PC-3 (cell line): ENCODE measurements around the gene LSR. TPM values are rescaled to one million over a fixed set of nuclear protein-coding genes. Genes with fewer than 3 reads are reported as not detected.

Source experiments
- ATAC-seq: fragments of 200-7000 bp; cut with Tn5 transposase; 2 replicates; pipeline ENCODE4 v1.9.1; 2020; ENCODE audit warnings: mild to moderate bottlenecking, moderate library complexity
- BruUV-seq: library from RNA; stranded (reverse); fragments of 400-500 nt; replicated peaks from 2 replicates; lab custom pipeline; 2021; lab: Mats Ljungman, UMichigan
- CTCF ChIA-PET: fragments of 300-600 bp; sonication (Branson Sonifier 250); formaldehyde crosslinking; loops from one replicate; lab custom pipeline; 2022; ENCODE audit warnings: antibody characterized with exemption; lab: Charles Lee
- POLR2A ChIA-PET: fragments of 300-600 bp; sonication (Branson Sonifier 250); formaldehyde crosslinking; loops from one replicate; lab custom pipeline; 2022; ENCODE audit warnings: antibody characterized with exemption; ENCODE audit not compliant: unreplicated experiment; lab: Charles Lee
- DNase-seq: peaks from one replicate; pipeline ENCODE4 v3.0.0-alpha.2; 2015
- H2AFZ ChIP-seq: fragments of 300-600 bp; sonication (generic); 2 replicates; pipeline ENCODE4 v1.6.0; 2016; ENCODE audit warnings: antibody characterized with exemption, low read length
- H3F3A ChIP-seq: fragments of 300-600 bp; sonication (generic); one replicate; pipeline ENCODE4 v1.6.0; 2017; ENCODE audit warnings: antibody characterized with exemption, low read length, control low read depth, mild to moderate bottlenecking; ENCODE audit not compliant: unreplicated experiment
- H3K27ac ChIP-seq: fragments of 300-600 bp; sonication (generic); 2 replicates; pipeline ENCODE4 v1.5.1; 2016; ENCODE audit warnings: mild to moderate bottlenecking, low read length
- H3K27me3 ChIP-seq: fragments of 300-600 bp; sonication (generic); 2 replicates; pipeline ENCODE4 v1.6.1; 2016; ENCODE audit warnings: low read length, mixed read lengths
- H3K36me3 ChIP-seq: fragments of 300-600 bp; sonication (generic); 2 replicates; pipeline ENCODE4 v1.6.1; 2016; ENCODE audit warnings: low read depth, mixed run types, low read length, mixed read lengths
- H3K4me1 ChIP-seq: fragments of 300-600 bp; sonication (generic); 2 replicates; pipeline ENCODE4 v1.5.1; 2016; ENCODE audit warnings: low read length; ENCODE audit not compliant: insufficient read depth
- H3K4me2 ChIP-seq: fragments of 300-600 bp; sonication (generic); 2 replicates; pipeline ENCODE4 v1.6.0; 2016; ENCODE audit warnings: low read length
- H3K4me3 ChIP-seq: fragments of 300-600 bp; sonication (generic); 2 replicates; pipeline ENCODE4 v1.5.1; 2016; ENCODE audit warnings: mild to moderate bottlenecking, low read length, mixed read lengths
- H3K79me2 ChIP-seq: fragments of 300-600 bp; sonication (generic); 2 replicates; pipeline ENCODE4 v1.6.1; 2017; ENCODE audit warnings: low read length, mixed read lengths
- H3K9ac ChIP-seq: fragments of 300-600 bp; sonication (generic); 2 replicates; pipeline ENCODE4 v1.6.0; 2016; ENCODE audit warnings: mild to moderate bottlenecking, low read length
- H3K9me2 ChIP-seq: fragments of 300-600 bp; sonication (generic); replicated peaks from 2 replicates; pipeline ENCODE4 v1.6.1; 2016; ENCODE audit warnings: mixed run types, low read length, mixed read lengths
- H3K9me3 ChIP-seq: fragments of 300-600 bp; sonication (generic); 2 replicates; pipeline ENCODE4 v1.6.1; 2016; ENCODE audit warnings: low read length, mixed read lengths
- H4K20me1 ChIP-seq: fragments of 300-600 bp; sonication (generic); 2 replicates; pipeline ENCODE4 v1.6.1; 2016; ENCODE audit warnings: low read length, mixed read lengths
- CTCF ChIP-seq: fragments of 300-600 bp; sonication (generic); conservative IDR thresholded peaks from 2 replicates; pipeline ENCODE4 v1.5.1; 2017; ENCODE audit warnings: antibody characterized with exemption, low read depth, mild to moderate bottlenecking, low read length
- EZH2 ChIP-seq: fragments of 300-600 bp; sonication (generic); IDR thresholded peaks from one replicate; pipeline ENCODE4 v1.6.1; 2017; ENCODE audit warnings: antibody characterized with exemption, mild to moderate bottlenecking, low read length; ENCODE audit not compliant: unreplicated experiment
- EZH2phosphoT487 ChIP-seq: fragments of 300-600 bp; sonication (generic); IDR thresholded peaks from 2 replicates; pipeline ENCODE4 v1.6.1; 2018; ENCODE audit warnings: mild to moderate bottlenecking, antibody characterized with exemption, low read length, borderline replicate concordance
- intact Hi-C: fragments of 100-400 bp; cut with micrococcal nuclease; formaldehyde crosslinking; loops from 2 replicates; pipeline ENCODE4 v1.9.0; 2023
- total RNA-seq: library from RNA; depleted of rRNA; stranded (reverse); fragments of >200 nt; gene quantifications from 2 replicates; pipeline ENCODE4 v1.2.3, GENCODE V29; 2014

LSR gene
- total RNA-seq, 1 experiment from 2014 or later, result 91.0 TPM

GRCh38 chr19:35305181-35305580 is 56.4 kb downstream of the LSR start:
- Histone ChIP-seq H3F3A (no peaks in the 10 kb centered on the region), H3K27me3 (no peaks in the 10 kb centered on the region), H3K27ac (no peak overlapping the region), H2AFZ (no peak overlapping the region), H3K36me3 (no peaks in the 10 kb centered on the region), H3K9ac (no peak overlapping the region), H3K79me2 (no peaks in the 10 kb centered on the region), H3K4me2 (no peak overlapping the region), H3K4me3 (no peak overlapping the region), H3K9me2 (no peaks in the 10 kb centered on the region), H3K9me3 (no peaks in the 10 kb centered on the region), H3K4me1 (no peaks in the 10 kb centered on the region), H4K20me1 (no peaks in the 10 kb centered on the region)
- CTCF ChIA-PET, result no interaction called here
- POLR2A ChIA-PET, result no interaction called here
- no TSS peak for BruUV-seq
- TF ChIP-seq EZH2phosphoT487 (no peak), EZH2 (no peak), CTCF (no peak)
- no peak for DNase-seq
- no peak for ATAC-seq
- intact Hi-C loops, result no loop called here

- Histone ChIP-seq H3K9ac (no peak overlapping the region), H2AFZ (no peak overlapping the region), H3K4me3 (no peak overlapping the region), H4K20me1 (no peaks in the 10 kb centered on the region), H3K79me2 (no peaks in the 10 kb centered on the region), H3K27ac (no peak overlapping the region), H3K4me1 (no peaks in the 10 kb centered on the region), H3K9me3 (no peaks in the 10 kb centered on the region), H3K4me2 (no peak overlapping the region), H3K9me2 (no peaks in the 10 kb centered on the region), H3F3A (no peaks in the 10 kb centered on the region), H3K27me3 (no peaks in the 10 kb centered on the region), H3K36me3 (no peaks in the 10 kb centered on the region)
- CTCF ChIA-PET, result no interaction called here
- 0 out of 2 replicates have a peak, but pooled peaks have one; percentile 31 for ATAC-seq
- intact Hi-C loops, result no loop called here
- POLR2A ChIA-PET, result interaction anchor here (0.6 kb wide), 1 partner anchor 12 kb away, joined by 3 read pairs; no protein-coding TSS in a partner anchor
- DNase-seq, result peak; percentile 50
- TF ChIP-seq EZH2phosphoT487, result no peak
- peak; percentile 43 for TF ChIP-seq CTCF
- no peak for TF ChIP-seq EZH2
- BruUV-seq, result no TSS peak
Observed at GRCh38 chr19:35306473-35307246, 57.9 kb downstream of the LSR start.

GRCh38 chr19:35307931-35308330 is 59.1 kb downstream of the LSR start:
- H3K9me2 ChIP-seq, result no peaks in the 10 kb centered on the region
- no peaks in the 10 kb centered on the region for H3K27me3 ChIP-seq
- ATAC-seq (no peak), DNase-seq (no peak)
- H4K20me1 ChIP-seq, result no peaks in the 10 kb centered on the region
- H2AFZ ChIP-seq, result no peak overlapping the region
- H3K9me3 ChIP-seq, result no peaks in the 10 kb centered on the region
- intact Hi-C loops, result no loop called here
- H3K4me2 ChIP-seq, result no peak overlapping the region
- H3F3A ChIP-seq, result no peaks in the 10 kb centered on the region
- TF ChIP-seq CTCF (no peak), EZH2phosphoT487 (no peak), EZH2 (no peak)
- no peaks in the 10 kb centered on the region for H3K36me3 ChIP-seq
- H3K9ac ChIP-seq, result no peak overlapping the region
- no peak overlapping the region for H3K27ac ChIP-seq
- no peaks in the 10 kb centered on the region for H3K79me2 ChIP-seq
- ChIA-PET CTCF (no interaction called here), POLR2A (no interaction called here)
- BruUV-seq, result no TSS peak
- no peak overlapping the region for H3K4me3 ChIP-seq
- no peaks in the 10 kb centered on the region for H3K4me1 ChIP-seq
